GM04504 (cell line): ENCODE data around the gene MINDY3.

ENCODE experiments used
- DNase-seq: peaks from one replicate; pipeline ENCODE4 v3.0.0-alpha.2; 2012; ENCODE audit warnings: low read depth

Gene MINDY3

GRCh38 chr10:15805395-15806058 is 54.8 kb downstream of the MINDY3 start:
- DNase-seq: no peak

DNA sequence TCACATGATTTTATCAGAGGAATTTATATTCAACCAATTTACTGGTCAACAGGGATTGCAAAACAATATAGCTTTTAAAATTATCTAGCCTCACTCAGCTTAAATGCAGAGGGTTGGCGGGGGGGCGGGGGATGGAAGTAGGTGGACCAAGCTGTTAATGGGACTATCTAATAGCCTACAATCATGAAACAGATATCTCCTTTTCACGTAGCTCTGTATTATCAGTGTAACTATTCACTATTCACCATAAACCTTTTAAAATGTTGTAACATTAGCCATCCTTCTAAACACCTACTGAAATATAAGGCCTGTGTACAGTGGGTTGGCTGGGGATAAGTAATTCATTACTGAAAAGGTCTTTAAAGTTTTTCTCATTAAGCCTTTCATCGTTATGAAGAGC is 56.2 kb downstream of the MINDY3 start:
- no peak for DNase-seq

DNA sequence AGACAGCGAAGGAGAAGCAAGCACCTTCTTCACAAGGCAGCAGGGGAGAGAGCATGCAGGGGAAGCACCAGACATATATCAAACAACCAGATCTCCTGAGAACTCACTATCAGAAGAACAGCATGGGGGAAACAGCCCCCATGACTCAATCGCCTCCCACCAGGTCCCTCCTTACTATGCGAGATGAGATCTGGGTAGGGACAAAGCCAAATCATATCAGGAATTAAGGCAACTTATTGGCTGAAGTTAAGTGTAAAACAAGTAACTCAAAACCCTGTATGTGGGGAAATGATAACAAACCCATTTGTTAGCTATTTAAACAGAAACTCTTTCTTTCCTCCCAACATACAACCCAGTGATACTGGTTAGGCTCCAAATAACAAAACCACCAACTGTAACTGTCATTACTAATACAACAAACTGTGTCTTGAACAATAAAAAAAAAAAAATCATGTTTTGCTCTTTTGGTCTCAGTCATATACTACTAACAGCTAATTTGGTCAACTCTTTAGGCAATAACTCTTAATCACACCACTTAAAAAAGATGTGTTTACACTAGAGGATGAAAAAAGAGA is 57.8 kb downstream of the MINDY3 start:
- no peak for DNase-seq

GRCh38 chr10:15801641-15802040 is 58.7 kb downstream of the MINDY3 start:
- DNase-seq: no peak

DNA sequence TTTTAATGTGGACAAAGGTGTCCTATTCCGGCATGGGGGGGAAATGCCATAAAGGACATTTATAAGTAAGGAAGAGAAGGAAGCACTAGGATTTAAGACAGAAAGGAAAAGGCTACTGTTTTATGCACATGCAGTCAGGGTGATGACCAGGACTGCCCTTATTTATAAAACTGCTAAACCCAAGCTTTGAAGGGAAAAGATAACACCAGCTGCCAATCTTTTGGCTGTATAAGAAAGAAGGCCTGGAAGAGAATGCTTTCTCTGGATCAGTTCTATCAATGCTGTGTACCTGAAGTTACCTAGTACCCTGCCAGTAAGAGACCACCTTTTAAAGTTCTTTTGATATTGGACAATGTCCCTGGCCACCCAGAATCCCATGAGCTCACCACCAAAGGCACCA is 59.2 kb downstream of the MINDY3 start:
- DNase-seq: no peak

DNA sequence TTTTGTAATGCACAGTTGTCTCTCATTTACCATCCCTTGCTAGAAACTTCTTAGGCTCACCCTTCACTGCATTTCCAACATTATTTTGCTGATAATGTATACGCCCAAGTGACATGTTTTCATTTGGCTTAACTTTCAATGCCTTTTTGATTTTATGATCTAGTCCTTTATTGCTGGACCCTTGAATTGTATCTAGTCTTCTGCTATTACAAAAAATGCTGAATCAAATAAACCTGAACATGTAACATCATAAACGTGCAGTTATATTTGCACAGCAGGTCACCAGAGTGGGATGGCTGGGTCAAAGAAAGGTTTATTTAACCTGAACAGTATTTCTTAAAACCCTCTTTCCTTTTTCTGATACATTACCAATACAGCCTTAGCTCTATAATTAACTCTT is 63.0 kb downstream of the MINDY3 start:
- DNase-seq: no peak

DNA sequence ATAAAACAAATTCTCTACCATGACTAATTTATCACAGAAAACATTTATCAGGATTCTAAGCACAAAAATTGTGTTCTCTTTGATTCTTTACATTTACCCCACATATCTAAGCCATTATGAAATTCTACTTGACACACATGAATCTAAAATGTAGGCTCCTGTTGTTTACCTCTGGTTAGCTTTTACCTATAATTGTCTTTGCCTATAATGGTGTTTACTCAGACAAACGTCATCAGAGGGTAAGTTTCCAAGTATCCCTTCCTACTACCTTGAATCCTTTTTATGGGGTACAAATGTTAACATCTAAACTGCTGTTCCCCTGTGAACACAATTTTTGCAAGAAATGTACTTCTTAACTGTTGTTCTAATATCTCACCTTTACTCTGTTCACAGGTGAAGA is 63.5 kb downstream of the MINDY3 start:
- no peak for DNase-seq

DNA sequence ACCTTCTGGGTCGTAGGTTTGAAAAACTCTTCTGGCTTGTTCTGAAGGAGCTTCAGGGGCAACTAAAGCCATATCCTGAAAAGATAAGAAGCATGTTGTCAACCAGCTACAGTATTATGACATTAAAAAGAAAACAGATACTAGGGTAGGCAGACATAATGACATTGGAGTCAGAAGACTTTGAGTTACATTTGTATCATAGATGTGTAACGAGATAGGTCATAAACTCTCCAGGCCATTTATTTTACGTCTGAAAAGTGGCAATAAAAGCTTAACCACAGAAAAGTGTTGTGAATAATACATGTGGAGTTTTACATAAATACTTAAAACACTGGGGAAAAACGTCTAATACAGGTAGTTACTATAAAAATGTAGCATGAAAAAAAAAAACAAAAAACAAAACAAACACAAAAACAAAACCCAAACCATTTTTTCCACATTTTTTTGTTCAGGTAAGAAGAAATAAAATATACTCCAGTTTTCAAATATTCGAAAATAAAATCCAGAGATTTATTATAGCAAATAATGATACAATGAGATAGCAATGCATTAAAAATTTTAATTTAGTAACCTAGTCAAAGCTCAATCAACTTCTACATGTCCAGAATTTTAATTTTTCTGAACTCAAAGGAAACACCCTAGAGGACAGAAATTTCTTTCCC is 64.1 kb downstream of the MINDY3 start:
- no peak for DNase-seq

- no peak for DNase-seq
Observed at GRCh38 chr10:15795036-15795792, 65.1 kb downstream of the MINDY3 start.

DNA sequence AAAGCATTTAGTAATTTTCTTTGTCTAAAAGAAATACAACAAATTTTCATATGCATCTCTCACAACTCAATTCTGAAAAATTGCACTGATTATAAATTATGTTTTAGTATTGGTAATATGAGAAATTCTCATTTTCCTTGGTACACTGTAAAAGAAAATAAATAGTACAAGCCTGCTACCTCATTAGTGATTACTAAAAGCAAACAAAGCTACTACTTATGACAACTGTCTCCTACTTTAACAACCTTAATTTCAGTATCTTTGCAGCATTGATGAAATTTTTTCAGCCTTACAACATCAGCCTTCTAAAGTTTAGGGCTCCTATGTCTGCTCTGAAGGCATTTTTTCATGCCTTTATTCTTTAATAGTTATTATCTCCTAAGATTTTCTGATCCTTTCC is 65.7 kb downstream of the MINDY3 start:
- DNase-seq: no peak

- no peak for DNase-seq
Observed at GRCh38 chr10:15793664-15794063, 66.6 kb downstream of the MINDY3 start.

- no peak for DNase-seq
Observed at GRCh38 chr10:15792777-15793176, 67.5 kb downstream of the MINDY3 start.

GRCh38 chr10:15791816-15792524 is 68.3 kb downstream of the MINDY3 start:
- peak; percentile 50 for DNase-seq

DNA sequence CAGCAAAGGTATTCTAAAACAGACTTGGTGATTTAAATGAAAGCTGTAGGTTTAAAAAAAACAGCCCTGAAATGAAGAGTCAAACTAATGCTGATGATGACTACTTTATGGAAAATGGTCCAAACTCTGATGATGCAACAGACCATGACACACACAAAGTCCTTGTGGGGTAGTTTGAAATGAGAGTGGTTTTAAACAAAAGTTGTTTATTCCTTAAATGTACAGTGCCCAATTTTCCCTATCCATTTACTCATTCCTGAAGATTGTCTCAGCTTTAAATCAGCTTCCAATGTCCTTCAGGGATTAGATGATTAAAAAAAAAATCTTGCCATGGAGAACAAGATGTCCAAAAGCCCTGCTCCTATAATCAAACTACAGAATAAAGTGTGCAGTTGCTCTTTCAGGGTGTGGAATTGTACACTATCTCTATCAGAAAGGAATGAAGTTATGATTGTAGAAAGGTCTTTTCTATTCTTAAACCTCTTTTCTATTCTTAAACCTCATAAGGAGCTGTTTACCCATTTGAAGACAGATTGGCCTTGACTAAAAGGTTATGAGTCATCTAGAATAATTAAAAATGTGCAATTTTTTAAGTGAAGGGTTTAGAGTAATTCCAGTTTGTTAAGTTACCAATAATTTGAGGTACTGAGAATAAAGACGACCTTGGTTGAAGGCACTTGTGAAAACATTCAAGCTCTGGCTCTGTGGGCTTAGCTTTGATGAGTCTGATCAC is 70.3 kb downstream of the MINDY3 start:
- peak; percentile 76 for DNase-seq

DNA sequence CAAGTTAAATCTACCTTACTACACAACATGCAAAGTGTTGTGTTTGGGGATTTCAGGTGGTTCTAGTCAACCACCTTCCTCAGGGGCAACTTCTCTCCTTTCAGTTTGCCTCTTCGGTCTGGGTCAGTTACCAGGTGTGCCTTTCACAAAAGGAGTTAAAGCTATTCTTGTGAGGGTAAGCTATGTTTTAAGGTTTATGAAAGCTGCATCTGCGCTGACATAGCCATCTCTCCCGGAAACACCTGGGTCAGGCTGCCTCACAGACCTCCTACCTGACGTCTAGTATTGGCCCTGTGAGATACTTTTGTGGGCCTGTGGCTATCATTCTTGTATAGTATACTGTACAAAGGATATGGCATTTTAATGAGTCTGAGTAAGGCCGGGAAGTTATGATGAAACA is 72.9 kb downstream of the MINDY3 start:
- no peak for DNase-seq

GRCh38 chr10:15784662-15785300 is 75.5 kb downstream of the MINDY3 start:
- no peak for DNase-seq

- no peak for DNase-seq
Observed at GRCh38 chr10:15783941-15784636, 76.2 kb downstream of the MINDY3 start.

GRCh38 chr10:15782851-15783250 is 77.5 kb downstream of the MINDY3 start:
- DNase-seq: no peak

GRCh38 chr10:15781381-15781960 is 78.8 kb downstream of the MINDY3 start:
- DNase-seq: no peak
